Stimulated activated CD8-positive, alpha-beta memory T cell treated with anti-CD3 and anti-CD28 coated beads, Interleukin-12 subunit alpha, Interleukin-12 subunit beta, amount 100 ng/mL, for 4 hours (primary cell): ENCODE data around the gene RORC.
"Not testable (repeated sequence)": the region's sequence is repeated elsewhere in the genome, so short reads cannot be mapped to it uniquely, and the experiment has no call there.

Experiments
- DNase-seq: peaks from one replicate; pipeline ENCODE4 v3.0.0-alpha.2; 2020; ENCODE audit warnings: low read depth

RORC gene

DNA sequence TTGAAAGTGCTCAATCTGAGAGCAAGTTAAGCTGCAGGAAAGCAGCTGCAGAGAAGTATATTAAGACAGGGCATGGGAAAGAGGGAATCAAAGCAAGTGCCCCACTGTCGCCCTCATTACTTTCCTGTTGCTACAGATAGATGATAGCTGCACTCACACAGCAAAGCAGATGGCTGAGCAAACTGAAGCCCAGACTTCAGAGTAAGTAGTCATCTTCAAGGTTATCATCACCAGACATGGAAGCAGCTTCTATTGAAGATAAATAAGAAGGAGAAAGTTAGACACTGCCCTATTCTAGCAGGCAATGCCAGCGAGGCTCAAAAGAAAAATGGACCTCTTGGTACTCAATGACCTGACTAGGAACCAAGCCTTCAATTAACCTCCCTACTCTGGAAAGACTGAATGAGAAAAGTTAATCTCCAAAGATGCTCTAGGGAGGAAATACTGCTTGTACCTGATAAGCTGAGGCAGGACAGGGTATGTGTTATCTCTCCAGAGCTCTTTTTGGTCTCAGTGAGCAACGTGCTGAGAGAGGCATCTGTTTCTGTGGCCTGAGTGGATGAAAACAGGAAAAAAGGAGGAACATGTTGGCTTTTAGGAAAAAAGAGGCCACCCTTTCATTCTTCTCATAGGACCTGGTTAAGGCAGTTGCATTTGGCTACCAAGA is 57.2 kb downstream of the RORC start:
- no peak for DNase-seq

DNA sequence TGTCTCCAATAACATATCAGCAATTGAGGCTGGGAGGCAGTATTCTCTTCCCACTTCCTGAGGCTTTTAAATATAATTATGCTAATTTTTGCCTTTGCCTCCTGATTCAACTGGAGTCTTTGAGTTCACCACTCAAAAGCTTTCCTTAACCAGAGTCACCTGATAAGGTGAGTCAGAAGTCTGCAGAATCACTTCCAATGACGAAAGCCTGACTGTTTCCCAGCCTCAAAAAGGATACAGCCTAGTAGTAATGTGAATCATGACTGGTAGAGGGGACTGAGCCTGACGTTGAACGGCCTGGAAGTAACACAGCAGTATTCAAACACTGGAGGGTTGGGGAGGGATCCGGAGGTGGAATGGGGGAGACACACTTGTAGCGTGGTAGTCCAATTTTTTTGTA is 57.9 kb downstream of the RORC start:
- no peak for DNase-seq

DNA sequence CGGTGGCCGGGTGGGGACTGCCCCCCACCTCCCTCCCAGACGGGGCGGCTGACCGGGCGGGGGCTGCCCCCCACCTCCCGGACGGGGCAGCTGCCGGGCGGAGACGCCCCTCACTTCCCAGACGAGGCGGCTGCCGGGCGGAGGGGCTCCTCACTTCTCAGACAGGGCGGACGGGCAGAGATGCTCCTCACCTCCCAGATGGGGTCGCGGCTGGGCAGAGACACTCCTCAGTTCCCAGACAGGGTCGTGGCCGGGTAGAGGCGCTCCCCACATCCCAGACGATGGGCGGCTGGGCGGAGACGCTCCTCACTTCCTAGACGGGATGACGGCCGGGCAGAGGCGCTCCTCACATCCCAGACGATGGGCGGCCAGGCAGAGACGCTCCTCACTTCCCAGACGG is 62.3 kb downstream of the RORC start:
- DNase-seq, result not testable (repeated sequence)

DNA sequence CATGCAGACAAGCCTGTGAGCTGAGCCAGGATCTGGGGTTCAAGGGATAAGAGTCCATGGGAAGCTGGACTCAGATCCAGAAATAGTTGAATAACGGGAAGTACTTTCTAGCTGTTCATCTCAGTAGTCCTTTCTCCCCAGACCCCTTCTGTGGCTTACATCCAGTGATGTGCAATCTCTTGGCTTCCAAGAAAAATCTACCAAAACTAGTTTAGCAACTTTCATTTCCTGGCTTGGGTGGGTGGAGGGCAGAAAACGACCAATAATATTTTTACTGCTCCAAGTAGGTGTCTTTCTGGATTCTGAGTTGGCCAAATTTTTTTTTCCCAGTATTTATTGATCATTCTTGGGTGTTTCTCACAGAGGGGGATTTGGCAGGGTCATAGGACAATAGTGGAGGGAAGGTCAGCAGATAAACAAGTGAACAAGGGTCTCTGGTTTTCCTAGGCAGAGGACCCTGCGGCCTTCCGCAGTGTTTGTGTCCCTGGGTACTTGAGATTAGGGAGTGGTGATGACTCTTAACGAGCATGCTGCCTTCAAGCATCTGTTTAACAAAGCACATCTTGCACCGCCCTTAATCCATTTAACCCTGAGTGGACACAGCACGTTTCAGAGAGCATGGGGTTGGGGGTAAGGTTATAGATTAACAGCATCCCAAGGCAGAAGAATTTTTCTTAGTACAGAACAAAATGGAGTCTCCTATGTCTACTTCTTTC is 63.1 kb downstream of the RORC start:
- not testable (repeated sequence) for DNase-seq

DNA sequence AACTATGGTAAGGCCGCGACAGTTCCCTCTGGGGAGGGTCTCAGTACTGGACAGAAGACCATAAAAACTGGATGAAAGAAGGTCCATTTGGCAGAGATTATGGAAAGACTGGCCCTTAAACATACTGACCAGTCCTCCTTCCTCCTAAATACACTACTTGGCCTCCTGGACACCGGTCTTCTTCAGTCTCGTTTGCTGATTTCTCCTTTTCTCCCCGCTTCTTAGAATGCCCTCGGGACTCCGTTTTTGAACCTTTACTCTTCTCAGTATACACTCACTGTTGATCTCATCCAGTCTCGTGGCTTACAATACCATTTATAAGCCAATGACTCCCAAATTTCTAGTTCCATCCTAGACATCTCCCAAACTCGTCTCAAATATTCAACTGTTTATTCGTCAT is 67.6 kb downstream of the RORC start:
- no peak for DNase-seq

DNA sequence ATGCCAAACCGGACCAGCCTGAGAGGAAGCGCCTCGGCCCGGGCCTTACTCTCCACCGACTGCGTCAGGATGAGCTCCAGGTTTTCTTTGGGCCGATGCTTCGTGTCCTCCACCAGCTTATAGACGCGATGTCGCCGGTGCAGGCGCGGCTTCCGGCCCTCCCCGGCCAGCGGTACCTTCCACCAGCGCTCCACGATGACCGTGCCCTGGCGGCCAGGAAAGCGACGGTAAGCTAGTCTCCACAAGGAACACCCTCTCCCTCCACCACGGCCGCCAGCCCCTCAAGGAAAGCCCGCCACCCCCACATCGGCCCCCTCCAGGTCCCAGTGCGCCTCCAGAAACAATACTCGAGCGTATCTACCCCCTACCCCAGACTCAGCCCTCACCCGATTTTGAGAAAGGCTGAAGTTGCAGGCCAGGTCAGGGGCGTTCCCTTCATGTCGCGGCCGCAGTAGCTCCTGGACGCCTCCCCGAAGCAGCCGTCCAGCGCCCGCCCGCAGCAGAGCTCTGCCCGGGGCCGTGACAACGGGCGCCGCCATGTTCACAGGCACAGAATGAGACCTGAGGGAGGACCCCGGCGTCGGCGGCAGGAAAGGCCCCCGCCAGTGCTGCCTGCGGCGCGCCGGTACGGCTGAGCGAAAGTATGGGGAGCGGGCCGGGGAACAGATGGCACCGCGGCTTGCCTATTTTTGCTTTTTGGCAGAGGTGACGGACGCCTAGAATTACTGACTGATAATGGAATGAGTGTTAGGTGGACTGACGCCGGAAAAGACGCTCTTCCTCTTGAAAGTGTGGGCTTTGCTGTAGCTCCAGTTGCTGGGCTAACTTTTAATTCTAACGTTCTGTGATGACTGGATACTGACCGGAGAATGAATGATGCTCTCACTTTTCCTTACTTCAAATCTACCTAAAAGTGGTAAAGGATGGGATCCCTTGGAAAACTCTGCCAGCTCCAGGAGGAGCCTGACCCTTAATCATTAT is 68.4 kb downstream of the RORC start, which contains the start of gene MRPL9:
MRPL9 (minus strand) TSS at position 556 of the 981 bp plus-strand sequence; CDS start at position 539, 17 bp downstream.
- peak; percentile 70 for DNase-seq

DNA sequence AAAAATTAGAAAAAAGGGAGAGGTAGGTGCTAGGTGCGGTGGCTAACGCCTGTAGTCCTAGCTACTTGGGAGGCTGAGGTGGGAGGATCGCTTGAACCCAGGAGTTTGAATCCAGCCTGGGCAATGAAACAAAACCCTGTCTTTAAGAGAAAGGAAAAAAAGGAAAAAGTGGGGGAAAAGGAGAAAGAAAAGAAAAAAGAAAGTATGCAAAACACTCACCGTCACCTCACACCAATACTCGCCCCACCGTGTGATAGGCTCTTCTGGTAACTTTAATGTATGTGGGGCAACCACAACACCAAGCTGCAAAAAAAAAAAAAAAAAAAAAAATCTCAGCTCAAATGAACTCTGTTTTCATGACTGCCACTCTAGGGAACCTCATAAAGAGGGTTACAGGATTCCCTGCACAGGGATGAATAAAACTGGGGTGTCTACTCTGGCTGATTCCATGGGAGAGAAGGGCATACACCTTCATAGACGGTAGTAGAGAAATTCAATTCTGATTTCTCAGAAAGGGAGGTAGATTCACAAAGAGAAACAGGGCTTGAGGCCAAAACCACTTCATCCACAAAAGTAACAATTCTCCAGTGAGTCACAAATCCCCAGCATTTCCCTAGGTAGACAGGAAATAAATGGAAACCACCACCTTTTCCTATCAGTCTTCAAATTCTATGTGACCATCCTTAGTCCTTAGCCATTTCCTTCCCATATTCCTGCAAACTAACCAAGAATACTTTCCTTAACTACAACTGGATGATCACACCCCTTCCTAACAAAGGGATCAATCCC is 70.8 kb downstream of the RORC start:
- no peak for DNase-seq

DNA sequence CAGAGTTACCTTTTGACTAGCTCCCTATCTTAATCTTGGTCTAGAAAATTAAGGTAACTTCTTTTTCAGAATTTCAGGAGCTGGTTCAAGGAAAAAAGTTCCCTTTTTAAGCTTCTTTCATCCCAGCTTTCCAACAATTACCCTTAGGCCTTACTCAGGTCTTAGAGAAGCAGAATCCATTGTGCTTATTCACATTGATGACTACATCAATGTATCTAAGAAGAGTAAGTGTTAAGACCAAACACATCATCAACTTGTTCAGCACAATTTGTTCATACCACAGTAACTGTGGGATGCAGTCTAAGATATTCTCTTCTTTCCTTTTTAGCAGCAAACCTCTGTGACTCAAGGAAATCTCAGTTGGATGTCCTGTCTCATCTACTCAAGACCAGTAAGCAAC is 72.4 kb downstream of the RORC start:
- no peak for DNase-seq

DNA sequence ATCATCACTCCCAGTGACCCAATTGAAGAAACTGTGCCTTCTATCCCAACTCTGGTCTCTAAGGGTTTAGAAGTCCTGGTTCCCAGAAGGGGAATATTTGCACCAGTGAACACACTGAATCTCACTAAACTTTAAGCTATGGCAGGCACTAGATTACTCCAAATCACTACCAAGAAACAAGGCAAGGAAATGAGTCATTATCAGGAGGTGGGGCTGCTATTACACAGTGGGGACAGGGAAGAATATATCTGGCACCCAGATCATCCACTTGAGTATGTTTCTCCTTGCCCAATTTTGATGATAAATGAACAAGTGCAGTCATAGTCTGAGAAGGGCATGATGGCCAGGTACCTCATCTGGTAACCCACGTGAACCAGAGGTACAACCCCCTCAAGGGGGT is 75.3 kb downstream of the RORC start:
- no peak for DNase-seq
